Neural cell (in vitro differentiated cells): ENCODE results near the gene MGAT5.

ENCODE experiments used
- EP300 ChIP-seq: fragments of 450-650 bp; conservative IDR thresholded peaks from 2 replicates; pipeline ENCODE4 v1.6.1; 2014; ENCODE audit warnings: antibody characterized with exemption, mild to moderate bottlenecking, moderate library complexity; ENCODE audit not compliant: poor library complexity, severe bottlenecking
- EZH2 ChIP-seq: fragments of 200-600, 300-800 bp; shearing (Covaris generic), sonication (generic); IDR thresholded peaks from 2 replicates; pipeline ENCODE4 v1.6.1; 2014; ENCODE audit warnings: antibody characterized with exemption, low read length, borderline replicate concordance, mild to moderate bottlenecking; ENCODE audit not compliant: insufficient read depth, poor library complexity, severe bottlenecking
- RAD21 ChIP-seq: fragments of 450-650 bp; conservative IDR thresholded peaks from 2 replicates; pipeline ENCODE4 v1.6.1; 2014; ENCODE audit warnings: antibody characterized with exemption, mild to moderate bottlenecking, moderate library complexity
- TF ChIP-seq, protein P1 (sequence below): fragments of 450-650 bp; IDR thresholded peaks from 2 replicates; pipeline ENCODE4 v1.5.1; 2014; ENCODE audit warnings: antibody characterized with exemption, mild to moderate bottlenecking, moderate library complexity; ENCODE audit not compliant: poor library complexity, severe bottlenecking

DNA sequence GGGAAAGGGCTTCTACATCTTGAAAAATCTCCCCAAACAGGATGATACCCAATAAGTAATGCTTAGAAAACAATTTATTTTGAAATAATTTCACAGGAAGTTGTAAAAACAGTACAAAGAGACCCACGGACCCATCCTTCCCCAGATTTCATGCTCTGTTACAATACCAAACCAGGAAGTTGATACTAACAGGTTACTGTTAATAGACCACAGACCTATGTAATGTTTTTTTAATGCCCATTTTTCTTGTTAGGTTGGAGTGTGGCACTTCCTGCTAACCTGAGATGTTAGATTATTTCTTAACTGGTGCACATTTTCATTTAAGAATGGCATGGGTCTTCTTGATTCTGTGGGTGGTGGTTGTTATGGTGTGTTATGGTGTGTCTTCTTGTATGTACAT, 21.4 kb upstream of the MGAT5 start:
- TF ChIP-seq, protein P1, sequence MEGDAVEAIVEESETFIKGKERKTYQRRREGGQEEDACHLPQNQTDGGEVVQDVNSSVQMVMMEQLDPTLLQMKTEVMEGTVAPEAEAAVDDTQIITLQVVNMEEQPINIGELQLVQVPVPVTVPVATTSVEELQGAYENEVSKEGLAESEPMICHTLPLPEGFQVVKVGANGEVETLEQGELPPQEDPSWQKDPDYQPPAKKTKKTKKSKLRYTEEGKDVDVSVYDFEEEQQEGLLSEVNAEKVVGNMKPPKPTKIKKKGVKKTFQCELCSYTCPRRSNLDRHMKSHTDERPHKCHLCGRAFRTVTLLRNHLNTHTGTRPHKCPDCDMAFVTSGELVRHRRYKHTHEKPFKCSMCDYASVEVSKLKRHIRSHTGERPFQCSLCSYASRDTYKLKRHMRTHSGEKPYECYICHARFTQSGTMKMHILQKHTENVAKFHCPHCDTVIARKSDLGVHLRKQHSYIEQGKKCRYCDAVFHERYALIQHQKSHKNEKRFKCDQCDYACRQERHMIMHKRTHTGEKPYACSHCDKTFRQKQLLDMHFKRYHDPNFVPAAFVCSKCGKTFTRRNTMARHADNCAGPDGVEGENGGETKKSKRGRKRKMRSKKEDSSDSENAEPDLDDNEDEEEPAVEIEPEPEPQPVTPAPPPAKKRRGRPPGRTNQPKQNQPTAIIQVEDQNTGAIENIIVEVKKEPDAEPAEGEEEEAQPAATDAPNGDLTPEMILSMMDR = no peak
- no peak for TF ChIP-seq RAD21
- TF ChIP-seq EP300 = no peak
- no peak for TF ChIP-seq EZH2
